HG03135 (cell line): Measurements from ENCODE around the gene DPH6.
"Not testable (repeated sequence)": the region's sequence is repeated elsewhere in the genome, so short reads cannot be mapped to it uniquely, and the experiment has no call there.

Experiments used
- ATAC-seq: cut with Tn5 transposase; IDR thresholded peaks from one replicate; pipeline ENCODE4 v1.9.1; 2021; ENCODE audit warnings: mild to moderate bottlenecking, moderate library complexity; ENCODE audit not compliant: unreplicated experiment

The DPH6 gene

DNA sequence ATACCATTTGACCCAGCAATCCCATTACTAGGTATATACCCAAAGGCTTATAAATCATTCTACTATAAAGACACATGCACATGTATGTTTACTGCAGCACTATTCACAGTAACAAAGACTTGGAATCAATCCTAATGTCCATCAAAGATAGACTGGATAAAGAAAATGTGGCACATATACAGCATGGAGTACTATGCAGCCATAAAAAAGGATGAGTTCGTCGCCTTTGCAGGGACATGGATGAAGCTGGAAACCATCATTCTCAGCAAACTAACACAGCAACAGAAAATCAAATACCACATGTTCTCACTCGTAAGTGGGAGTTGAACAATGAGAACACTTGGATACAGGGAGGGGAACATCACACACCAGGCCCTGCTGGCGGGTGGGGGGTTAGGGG is 104.7 kb downstream of the DPH6 start:
- not testable (repeated sequence) for ATAC-seq

DNA sequence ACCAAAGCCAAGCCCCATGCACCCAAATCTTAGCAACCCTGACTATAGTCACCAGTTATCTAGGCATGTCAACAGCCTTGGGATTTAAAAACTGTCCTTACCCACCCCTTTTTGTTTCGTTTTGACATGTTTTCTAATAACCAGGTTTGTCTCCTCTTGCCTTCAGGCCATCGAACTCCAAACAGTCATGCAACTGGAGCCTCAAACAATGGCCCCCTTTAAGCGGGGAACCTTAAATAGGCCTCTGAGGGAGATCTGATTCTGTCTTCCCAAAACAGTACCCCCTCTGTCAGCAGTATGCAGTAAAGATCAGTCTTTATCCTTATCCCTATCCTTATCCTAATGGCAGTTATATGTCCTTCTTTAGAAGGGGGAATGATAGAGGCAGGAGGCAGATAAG is 105.7 kb downstream of the DPH6 start:
- ATAC-seq = no peak

DNA sequence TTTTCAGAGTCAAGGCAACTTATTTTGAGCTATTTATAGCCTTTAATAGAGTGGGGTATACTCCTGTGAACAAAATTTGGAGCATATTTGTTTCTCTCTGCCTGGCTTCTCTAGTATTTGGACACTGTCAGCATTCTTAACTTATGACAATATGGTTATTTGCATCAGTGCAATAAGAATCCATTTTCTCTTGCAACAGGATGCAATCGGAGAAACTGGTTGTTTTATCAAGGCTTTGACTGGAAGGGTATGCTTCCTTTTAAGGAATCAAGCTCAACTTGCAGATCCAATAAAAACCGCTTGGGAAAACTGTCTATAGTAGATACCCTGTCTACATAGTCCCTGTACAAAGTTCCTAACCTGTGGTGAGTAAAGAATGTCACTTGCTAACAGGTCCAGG is 106.7 kb downstream of the DPH6 start:
- ATAC-seq = no peak

DNA sequence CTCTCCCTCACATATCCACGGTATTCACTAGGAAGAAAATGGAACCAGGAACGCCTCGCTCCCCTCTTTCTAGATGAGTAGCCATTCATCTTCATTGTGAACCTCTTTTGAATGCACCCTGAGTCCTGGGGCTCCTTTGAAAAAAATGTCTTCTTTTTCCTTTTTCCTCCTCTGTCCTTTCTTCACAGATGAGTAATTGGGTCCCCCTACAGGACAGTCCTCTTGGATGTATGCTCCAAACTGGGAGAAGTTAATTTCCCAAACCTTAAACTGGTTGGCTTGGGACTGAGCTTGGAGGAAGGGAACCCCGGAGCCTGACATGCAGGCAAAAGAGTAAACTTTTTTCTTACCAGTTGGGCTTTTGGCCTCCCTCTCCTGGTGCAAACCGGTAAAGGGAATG is 108.8 kb downstream of the DPH6 start:
- ATAC-seq = no peak

DNA sequence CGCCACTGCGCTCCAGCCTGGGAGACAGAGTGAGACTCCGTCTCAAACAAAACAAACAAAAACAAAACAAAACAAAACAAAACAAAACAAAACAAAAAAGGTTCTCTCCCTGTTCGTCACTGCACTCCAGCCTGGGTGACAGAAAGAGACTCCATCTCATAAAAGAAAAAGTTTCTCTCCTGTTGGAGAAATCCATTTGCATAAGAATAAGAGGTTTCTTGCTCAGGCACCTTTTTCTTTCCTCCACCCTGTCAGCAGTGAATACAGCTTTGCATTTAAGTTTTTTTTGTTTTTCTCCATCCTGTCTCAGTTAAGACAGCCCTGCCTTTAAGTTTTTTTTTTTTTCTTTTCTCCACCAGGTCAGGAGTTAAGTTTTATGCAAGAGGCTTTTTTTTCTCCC is 109.5 kb downstream of the DPH6 start:
- ATAC-seq = no peak

DNA sequence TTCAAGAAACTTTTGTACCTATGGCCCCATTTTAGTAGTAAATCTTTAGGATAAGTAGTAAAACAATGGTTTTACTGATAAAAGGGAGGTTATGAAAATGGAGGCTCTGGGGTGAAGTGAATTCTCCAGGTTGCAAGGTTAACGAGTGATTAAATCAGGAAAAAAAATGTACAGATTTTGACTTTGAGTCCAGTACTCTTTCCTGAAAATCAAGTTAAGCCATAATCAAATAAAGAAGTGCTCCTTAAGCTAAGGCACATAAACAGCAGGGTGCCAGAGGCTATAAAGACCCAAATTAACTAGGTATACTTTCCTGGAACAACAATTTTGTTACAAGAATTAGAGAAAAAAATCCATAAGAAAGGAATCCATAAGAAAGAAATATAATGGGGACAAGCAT is 114.7 kb downstream of the DPH6 start:
- ATAC-seq = no peak

DNA sequence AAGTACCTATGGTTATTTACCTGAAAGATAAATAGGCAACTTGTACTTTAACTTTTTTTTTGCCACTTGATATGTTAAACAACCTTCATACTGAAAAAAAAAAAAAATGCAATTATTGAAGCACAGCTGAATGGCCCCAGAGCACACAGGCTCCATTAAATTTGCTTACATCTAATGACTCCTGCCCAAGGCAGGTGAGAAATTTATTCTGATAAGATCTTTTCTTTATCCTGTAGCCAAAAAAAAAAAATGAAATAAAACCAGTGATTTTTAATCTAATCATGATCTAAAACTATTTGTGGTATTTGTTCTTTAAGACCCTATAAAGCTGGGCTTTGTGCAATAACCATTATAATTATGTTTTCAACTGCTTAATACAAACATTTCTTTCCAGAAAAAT is 115.7 kb downstream of the DPH6 start:
- ATAC-seq = no peak

DNA sequence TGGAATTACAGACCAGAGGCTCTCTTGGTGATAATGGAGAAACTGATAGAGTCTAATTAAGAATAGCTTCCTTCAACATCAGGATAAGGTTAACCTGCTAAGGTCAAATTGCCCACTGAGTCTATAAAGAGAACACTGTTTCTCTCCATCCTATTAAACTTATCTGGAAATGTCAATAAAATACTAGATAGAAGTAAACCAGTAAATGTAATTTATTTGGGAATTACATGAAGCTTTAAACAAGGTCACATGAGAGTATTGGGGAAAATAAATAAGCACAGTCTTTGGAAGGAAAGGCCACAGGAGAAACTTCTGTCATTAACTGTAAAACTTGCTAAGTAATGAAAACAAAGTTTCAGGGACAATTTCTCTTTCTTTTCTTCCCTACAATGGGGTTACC is 118.5 kb downstream of the DPH6 start:
- no peak for ATAC-seq

DNA sequence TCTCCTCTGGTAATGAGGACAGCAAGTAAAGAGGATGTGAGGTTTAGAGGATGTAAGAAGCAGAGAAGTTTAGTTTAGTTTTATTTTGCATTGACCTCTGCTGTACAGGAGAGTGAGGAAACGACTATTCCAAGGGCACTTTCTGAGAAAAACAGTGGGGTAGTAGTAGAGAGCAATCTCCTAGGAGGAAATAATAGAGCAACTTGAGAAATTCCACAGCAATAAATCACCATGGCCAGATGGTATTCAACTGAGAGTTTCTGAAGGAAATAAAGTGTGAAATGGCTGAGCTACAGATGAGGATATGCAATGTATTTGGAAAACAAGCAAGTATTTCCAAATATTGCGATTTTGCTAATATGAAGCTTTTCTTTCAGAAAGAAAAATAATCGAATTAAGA is 118.9 kb downstream of the DPH6 start:
- ATAC-seq = no peak

DNA sequence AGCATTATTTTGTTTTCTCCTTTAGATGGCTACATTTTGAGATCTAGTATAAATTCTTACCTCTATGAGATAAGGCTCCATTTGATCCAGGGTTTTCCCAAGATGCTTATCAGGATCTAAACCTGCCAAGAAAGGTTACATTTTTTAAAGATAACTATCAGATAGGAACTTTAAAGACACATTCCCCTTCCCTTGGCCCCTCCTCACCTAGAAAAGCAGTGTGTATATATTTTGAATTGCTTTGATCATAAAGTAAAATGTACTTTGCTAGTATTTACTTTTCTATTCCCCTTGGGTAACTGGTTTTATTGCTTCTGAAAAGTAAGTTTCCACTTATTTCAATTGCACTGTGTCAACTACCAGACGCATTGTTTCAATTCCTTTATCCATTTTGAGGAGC is 135.2 kb downstream of the DPH6 start:
- no peak for ATAC-seq

DNA sequence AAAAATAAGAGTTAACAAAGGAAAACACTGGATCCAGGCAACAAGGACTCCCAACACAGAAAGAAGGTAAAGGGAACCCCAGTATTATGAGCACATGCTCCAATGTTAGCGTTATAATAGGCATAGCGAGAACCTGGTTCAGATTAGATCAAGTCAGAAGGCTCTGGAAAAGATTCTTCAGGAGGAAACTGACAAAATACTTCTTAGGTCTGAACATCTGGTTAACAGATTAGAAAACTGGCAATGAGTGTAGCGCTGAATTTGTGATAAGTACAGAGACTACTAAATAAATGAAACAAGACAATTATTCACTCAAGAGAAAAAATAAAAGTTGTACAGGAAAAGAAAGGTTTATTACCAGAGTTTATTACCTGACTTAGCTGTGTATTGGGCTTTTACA is 146.1 kb downstream of the DPH6 start:
- no peak for ATAC-seq

DNA sequence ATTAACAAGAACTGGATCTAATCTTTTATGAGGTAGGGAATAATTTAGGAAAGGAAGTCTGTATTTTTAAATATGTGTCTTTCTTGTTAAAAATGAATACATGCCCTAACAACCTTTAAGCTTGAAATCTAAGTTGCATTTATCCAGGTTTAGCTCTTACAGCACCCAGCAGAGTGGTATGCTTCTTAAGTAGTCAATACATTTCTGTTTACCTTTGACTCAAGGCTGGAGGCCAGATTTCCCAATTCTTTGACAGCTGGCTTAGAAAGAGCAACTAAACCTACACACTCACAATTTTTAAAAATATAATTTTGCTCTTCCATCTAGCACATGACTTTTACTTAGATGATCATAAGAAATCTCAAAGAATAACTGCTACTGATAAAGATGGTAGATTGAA is 148.9 kb downstream of the DPH6 start:
- no peak for ATAC-seq

DNA sequence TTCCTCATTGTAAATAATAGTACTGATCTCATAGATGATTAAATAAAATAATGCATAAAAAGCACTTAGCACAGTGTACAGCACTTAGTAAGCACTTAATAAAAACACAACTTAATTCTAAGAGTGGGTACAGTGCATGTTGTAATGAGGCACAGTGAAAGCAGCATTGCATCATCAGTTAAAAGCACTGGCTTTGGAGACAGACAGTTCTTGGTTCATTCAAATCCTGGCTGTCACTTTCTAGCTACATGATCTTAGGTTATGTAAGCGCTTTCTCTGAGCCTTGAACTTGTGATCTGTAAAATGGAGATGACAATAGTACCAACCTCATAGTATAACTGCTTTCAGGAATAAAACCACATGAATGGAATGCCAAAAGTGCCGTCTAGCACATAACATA is 151.5 kb downstream of the DPH6 start:
- ATAC-seq = no peak

DNA sequence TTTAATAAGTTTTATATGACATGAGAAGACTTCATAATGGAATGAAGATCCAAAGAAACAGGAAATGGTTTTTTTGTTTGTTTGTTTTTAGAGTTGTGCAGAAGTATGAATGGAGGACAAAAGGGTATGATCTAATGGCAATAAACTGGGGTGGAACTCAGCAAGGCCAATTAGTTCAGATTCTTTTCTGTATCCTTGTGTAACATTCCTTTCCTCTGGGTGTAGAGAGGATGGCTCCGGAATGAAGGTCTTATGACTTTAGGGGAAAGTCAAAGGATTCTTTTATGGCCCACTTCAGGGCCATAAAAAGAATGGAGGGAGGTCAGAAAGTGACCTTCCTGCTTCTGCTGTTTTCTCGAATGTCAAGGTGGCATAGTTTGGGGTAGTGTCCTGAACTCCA is 152.6 kb downstream of the DPH6 start:
- ATAC-seq = no peak

DNA sequence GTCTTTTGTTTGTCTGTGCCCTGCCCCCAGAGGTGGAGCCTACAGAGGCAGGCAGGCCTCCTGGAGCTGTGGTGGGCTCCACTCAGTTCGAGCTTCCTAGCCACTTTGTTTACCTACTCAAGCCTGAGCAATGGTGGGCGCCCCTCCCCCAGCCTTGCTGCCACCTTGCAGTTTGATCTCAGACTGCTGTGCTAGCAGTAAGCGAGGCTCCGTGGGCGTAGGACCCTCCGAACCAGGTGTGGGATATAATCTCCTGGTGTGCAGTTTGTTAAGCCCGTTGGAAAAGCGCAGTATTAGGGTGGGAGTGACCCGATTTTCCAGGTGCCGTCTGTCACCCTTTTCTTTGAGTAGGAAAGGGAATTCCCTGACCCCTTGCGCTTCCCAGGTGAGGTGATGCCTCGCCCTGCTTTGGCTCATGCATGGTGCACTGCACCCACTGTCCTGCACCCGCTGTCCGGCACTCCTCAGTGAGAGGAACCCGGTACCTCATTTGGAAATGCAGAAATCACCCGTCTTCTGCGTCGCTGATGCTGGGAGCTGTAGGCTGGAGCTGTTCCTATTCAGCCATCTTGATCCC is 154.5 kb downstream of the DPH6 start:
- not testable (repeated sequence) for ATAC-seq

DNA sequence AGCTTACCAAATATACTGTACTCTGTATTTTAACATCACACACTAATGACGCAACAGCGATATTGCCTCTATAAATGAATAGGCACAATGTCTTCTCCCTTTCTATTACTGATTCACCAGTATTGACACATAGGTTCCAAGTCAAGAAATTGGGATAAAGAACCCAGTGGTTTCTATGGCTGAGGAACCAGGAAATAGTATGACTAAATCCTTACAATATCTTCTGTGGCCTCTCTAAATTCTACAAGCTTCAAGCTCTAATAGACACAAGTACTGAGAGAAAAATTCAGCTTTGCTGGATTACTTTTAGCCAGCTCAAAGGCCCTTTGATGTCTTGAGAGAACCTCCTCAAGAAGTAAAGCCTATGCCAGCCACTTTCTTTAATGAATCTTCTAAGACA is 162.5 kb downstream of the DPH6 start:
- no peak for ATAC-seq

DNA sequence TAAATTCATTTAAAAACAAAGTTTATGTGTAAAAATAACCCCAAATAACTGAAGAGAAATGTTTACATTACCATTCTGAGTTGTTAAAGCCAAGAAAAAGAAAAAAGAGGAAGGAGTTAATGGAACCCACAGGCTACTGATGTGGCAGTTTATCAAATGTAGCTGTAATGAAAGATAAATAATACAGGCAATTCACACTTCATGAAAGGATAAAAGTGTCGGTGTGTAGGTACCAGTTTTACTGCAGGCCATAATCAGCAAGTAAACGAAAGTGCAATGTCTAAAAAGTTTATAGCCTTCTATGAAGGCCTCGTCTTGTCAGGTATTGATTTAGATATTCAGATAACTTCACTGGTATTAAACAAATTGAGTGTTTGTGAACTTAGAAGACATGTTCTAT is 164.6 kb downstream of the DPH6 start:
- ATAC-seq = no peak

DNA sequence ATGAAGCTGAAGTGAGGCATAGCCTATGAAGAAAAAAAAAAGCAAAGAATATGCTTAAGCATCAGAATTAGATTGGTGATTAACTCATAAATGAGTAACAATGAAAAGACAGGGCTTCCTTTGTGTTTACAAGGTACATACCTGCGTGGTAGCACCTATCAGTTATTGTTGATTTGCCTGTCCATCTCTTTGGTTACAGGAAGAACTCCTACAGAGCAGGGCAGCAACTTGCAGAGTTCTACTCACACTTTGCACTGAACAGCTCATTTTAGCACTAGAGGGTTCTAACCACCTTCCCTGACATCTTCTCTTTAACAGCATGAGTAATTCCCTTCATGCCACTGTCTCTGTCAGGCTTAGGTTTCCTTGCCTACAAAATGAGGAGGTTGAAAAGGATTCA is 166.0 kb downstream of the DPH6 start:
- ATAC-seq = no peak

DNA sequence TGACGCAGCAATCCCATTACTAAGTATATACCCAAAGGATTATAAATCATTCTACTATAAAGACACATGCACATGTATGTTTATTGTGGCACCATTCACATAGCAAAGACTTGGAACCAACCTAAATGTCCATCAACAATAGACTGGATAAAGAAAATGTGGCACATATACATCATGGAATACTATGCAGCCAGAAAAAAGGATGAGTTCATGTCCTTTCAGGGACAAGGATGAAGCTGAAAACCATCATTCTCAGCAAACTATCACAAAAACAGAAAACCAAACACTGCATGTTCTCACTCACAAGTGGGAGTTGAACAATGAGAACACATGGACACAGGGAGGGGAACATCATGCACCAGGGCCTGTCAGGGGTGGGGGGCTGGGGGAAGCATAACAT is 167.5 kb downstream of the DPH6 start:
- not testable (repeated sequence) for ATAC-seq

DNA sequence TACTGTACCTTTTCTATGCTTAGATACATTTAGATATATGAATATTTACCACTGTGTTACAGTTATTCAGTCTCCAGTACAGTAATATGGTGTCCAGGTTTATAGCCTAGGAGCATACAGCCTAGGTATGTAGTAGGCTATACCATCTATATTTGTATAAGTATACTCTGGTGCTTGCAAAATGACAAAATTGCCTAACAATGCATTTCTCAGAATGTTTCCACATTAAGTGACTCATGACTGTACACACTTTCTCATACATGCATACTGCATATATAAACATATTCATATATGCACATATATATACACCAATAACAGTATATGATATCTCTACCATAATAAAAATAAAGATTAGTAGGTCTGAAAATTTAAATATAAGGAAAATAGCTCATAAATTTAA is 169.3 kb downstream of the DPH6 start:
- no peak for ATAC-seq

DNA sequence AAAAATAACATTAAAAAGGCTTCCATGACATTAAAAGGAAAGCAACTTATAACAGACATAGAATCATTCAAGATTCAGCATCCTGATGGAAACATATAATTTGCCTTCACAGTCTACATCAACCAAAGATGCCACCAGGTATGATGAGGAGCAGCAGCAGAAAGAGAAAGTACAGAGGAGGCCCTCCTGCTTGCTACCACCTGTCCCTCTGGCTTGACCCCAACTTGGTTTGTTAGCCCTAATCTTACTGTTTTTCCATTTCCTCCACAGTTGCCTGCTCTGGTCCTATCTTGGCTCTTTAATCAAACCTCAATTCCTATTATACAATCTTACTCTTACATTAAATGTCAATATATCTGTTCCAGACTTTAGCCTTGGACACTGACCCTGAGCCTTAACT is 171.3 kb downstream of the DPH6 start:
- no peak for ATAC-seq

DNA sequence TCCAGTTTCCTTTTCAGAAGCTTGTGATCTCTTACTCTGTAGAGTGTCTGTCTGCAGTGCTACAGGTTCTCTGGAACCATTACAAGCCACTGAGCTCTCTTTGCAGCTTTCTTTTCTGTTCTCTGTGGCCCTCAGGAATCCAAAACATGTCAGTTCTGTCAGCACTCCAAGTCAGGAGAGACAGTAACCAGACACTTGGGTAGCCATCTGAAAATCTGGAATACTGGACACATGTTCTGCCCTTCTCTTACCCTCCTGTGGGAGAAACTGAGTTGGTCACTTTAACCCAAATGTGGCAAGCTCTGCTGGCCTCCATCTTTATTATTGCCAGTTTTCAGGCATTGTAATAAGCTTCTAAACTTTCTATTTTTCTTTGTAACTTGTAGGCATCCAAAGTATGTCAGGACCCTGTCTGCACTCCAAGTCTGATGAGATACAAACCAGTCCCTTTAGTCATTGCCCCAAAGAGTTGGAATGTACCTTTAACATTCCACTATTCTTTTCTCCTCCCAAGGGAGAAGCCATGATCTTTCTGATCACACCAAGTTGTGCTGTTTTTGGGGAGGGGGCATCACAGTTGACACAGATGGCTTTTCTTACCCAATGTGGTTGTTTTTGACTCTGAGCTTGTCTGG is 183.7 kb downstream of the DPH6 start:
- ATAC-seq = no peak

DNA sequence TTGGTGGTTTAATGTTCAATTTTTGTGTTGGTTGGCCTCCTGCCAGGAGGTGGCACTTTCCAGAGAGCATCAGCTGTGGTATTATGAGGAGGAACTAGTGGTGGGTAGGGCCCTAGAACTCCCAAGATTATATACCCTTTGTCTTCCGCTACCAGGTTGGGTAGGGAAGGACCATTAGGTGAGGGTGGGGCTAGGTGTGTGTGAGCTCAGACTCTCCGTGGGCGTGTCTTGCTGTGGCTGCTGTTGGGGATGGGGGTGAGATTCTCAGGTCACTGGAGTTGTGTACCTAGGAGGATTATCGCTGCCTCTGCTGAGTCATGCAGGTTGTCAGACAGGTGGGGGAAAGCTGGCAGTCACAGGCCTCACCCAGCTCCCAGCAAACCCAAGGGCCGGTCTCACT is 187.1 kb downstream of the DPH6 start:
- ATAC-seq = no peak
